ENCODE results near the gene TRIM15. TPM values are rescaled to one million over a fixed set of nuclear protein-coding genes. Genes with fewer than 3 reads are reported as not detected.

Gene TRIM15
- total and polyA plus RNA-seq, 9 of the 15 experiments (the other 6 are each of a cell fraction or from before 2014, with no cell fraction given) = 0.06 to 2.6 (median 0.83) TPM

DNA sequence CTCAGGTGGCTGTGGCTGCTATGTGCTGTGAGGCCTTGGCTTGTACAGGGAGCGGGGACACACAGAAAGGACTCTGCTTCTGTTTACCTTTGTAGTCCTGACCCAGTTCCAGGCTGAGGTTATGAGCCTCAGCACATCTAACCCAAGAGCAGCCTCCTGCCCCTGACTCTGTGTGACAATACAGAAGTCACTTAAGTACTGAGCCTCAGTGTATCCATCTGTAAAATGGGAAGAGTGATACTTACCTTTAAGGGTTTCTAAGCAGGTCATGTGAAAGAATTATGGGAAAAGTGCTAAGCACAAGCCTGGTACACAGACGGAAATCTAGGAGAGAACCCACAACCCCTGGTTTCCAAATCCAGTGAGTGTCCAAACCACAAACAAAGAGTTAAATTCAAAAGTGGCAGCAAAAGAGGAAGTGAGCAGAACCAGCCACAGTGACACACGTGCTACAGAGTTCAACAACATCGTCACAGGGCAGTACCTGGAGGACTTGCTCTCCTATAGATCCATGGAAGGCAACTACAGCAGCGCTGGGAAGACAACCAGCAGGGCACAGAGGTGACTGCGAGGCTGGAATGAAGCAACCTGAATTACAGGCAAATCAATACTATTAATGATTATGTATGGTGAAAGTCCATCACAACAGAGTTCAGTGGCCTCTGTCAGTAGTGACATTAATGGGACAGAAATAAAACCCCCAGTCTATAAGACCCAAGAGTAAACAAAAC lies 37.4 kb downstream of the TRIM15 start (continued):
- no peak for TF ChIP-seq BRF1 (IDR thresholded peaks at IDR 0.05; ENCODE audit: borderline replicate concordance, extremely low read depth, insufficient read length)
- no peak for TF ChIP-seq HNRNPLL (IDR thresholded peaks at IDR 0.05; ENCODE audit: low read depth, low read length, poor library complexity, severe bottlenecking)
- 0 out of 2 replicates have a peak, but pooled peaks have one; percentile 23 for TF ChIP-seq GABPB1 (CRISPR knock-in tag; IDR thresholded peaks at IDR 0.05)
- TF ChIP-seq ARID3A (IDR thresholded peaks at IDR 0.05; ENCODE audit: borderline replicate concordance, low read depth, low read length) = no peak
- no peak for TF ChIP-seq GABPB2 (CRISPR knock-in tag; conservative IDR thresholded peaks at IDR 0.05)
- no peak for TF ChIP-seq HDAC3 (IDR thresholded peaks at IDR 0.05; ENCODE audit: borderline replicate concordance, partially characterized antibody)
- no peak for TF ChIP-seq MTA1 (IDR thresholded peaks at IDR 0.05; ENCODE audit: borderline replicate concordance)
- TF ChIP-seq, protein P1, sequence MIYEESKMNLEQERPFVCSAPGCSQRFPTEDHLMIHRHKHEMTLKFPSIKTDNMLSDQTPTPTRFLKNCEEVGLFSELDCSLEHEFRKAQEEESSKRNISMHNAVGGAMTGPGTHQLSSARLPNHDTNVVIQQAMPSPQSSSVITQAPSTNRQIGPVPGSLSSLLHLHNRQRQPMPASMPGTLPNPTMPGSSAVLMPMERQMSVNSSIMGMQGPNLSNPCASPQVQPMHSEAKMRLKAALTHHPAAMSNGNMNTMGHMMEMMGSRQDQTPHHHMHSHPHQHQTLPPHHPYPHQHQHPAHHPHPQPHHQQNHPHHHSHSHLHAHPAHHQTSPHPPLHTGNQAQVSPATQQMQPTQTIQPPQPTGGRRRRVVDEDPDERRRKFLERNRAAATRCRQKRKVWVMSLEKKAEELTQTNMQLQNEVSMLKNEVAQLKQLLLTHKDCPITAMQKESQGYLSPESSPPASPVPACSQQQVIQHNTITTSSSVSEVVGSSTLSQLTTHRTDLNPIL (CRISPR knock-in tag; IDR thresholded peaks at IDR 0.05) = no peak
- TF ChIP-seq NONO (IDR thresholded peaks at IDR 0.05; ENCODE audit: low read depth in 2 of 2, low read length in 1 of 2) = no peak
- TF ChIP-seq MXD1 (CRISPR knock-in tag; IDR thresholded peaks at IDR 0.05; ENCODE audit: borderline replicate concordance, poor library complexity, severe bottlenecking) = no peak
- no peak for TF ChIP-seq CEBPB (tag; IDR thresholded peaks at IDR 0.05)
- no peak for TF ChIP-seq XRCC4 (IDR thresholded peaks at IDR 0.05; ENCODE audit: extremely low read depth, insufficient read depth, insufficient read length)
- no peak for TF ChIP-seq SMAD2 (IDR thresholded peaks at IDR 0.05; ENCODE audit: low read depth, low read length)
- TF ChIP-seq, protein P2, sequence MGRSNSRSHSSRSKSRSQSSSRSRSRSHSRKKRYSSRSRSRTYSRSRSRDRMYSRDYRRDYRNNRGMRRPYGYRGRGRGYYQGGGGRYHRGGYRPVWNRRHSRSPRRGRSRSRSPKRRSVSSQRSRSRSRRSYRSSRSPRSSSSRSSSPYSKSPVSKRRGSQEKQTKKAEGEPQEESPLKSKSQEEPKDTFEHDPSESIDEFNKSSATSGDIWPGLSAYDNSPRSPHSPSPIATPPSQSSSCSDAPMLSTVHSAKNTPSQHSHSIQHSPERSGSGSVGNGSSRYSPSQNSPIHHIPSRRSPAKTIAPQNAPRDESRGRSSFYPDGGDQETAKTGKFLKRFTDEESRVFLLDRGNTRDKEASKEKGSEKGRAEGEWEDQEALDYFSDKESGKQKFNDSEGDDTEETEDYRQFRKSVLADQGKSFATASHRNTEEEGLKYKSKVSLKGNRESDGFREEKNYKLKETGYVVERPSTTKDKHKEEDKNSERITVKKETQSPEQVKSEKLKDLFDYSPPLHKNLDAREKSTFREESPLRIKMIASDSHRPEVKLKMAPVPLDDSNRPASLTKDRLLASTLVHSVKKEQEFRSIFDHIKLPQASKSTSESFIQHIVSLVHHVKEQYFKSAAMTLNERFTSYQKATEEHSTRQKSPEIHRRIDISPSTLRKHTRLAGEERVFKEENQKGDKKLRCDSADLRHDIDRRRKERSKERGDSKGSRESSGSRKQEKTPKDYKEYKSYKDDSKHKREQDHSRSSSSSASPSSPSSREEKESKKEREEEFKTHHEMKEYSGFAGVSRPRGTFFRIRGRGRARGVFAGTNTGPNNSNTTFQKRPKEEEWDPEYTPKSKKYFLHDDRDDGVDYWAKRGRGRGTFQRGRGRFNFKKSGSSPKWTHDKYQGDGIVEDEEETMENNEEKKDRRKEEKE (IDR thresholded peaks at IDR 0.05; ENCODE audit: borderline replicate concordance in 1 of 2, control insufficient read depth in 1 of 2, low read depth in 2 of 2, low read length in 1 of 2) = no peak
- no peak for TF ChIP-seq ZNF695 (CRISPR knock-in tag; IDR thresholded peaks at IDR 0.05)
- TF ChIP-seq, protein P3, sequence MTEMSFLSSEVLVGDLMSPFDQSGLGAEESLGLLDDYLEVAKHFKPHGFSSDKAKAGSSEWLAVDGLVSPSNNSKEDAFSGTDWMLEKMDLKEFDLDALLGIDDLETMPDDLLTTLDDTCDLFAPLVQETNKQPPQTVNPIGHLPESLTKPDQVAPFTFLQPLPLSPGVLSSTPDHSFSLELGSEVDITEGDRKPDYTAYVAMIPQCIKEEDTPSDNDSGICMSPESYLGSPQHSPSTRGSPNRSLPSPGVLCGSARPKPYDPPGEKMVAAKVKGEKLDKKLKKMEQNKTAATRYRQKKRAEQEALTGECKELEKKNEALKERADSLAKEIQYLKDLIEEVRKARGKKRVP (CRISPR knock-in tag; IDR thresholded peaks at IDR 0.05) = no peak
- no peak for TF ChIP-seq ZNF263 (CRISPR knock-in tag; IDR thresholded peaks at IDR 0.05; ENCODE audit: borderline replicate concordance)
- no peak for TF ChIP-seq ZNF124 (CRISPR knock-in tag; IDR thresholded peaks at IDR 0.05)
- TF ChIP-seq CBX1 (IDR thresholded peaks at IDR 0.05; ENCODE audit: low read depth) = peak; percentile 71

Data from K562 (cell line).